OCI-LY1 (cell line): ENCODE results near the gene ADK.
A peak's percentile ranks its signal among the peaks of the same experiment; 100 is the strongest.

Source experiments
- H2AFZ ChIP-seq: fragments of 200-600 bp; sonication (generic), shearing (Covaris generic); 2 replicates; pipeline ENCODE4 v1.6.0; 2014; ENCODE audit warnings: antibody characterized with exemption, mild to moderate bottlenecking, low read length
- H3F3A ChIP-seq: fragments of 200-600 bp; sonication (generic), shearing (Covaris generic); 2 replicates; pipeline ENCODE4 v1.6.0; 2014; ENCODE audit warnings: mild to moderate bottlenecking, antibody characterized with exemption, low read length, moderate library complexity; ENCODE audit not compliant: insufficient read depth
- H3K27ac ChIP-seq: fragments of 200-600 bp; sonication (generic); 2 replicates; pipeline ENCODE4 v1.5.1; 2014; ENCODE audit warnings: low read length, mixed run types, mild to moderate bottlenecking, low read depth; ENCODE audit not compliant: poor library complexity, severe bottlenecking
- H3K27me3 ChIP-seq: fragments of 200-600 bp; sonication (generic); 2 replicates; pipeline ENCODE4 v1.6.0; 2014; ENCODE audit warnings: antibody characterized with exemption, mild to moderate bottlenecking, low read length, moderate library complexity; ENCODE audit not compliant: insufficient read depth
- H3K36me3 ChIP-seq: fragments of 200-600 bp; sonication (generic); 2 replicates; pipeline ENCODE4 v1.6.1; 2014; ENCODE audit warnings: mild to moderate bottlenecking, antibody characterized with exemption, low read length, moderate library complexity, mixed read lengths; ENCODE audit not compliant: insufficient read depth
- H3K4me1 ChIP-seq: fragments of 200-600 bp; sonication (generic); 2 replicates; pipeline ENCODE4 v1.5.1; 2014; ENCODE audit warnings: mild to moderate bottlenecking, low read length, moderate library complexity; ENCODE audit not compliant: insufficient read depth, severe bottlenecking
- H3K4me2 ChIP-seq: fragments of 200-600 bp; sonication (generic), shearing (Covaris generic); 2 replicates; pipeline ENCODE4 v1.6.1; 2014; ENCODE audit warnings: low read length
- H3K4me3 ChIP-seq: fragments of 200-600 bp; sonication (generic); 2 replicates; pipeline ENCODE4 v1.5.1; 2014; ENCODE audit warnings: low read length, low read depth, mild to moderate bottlenecking, mixed read lengths; ENCODE audit not compliant: poor library complexity, severe bottlenecking
- H3K79me2 ChIP-seq: fragments of 200-600 bp; shearing (Covaris generic); 2 replicates; pipeline ENCODE4 v1.6.1; 2016; ENCODE audit warnings: mixed run types, low read length, mixed read lengths; ENCODE audit not compliant: insufficient read depth
- H3K9ac ChIP-seq: fragments of 200-600 bp; sonication (generic), shearing (Covaris generic); 2 replicates; pipeline ENCODE4 v1.6.1; 2014; ENCODE audit warnings: mild to moderate bottlenecking, low read length, mixed read lengths
- H3K9me2 ChIP-seq: fragments of 200-600 bp; sonication (generic), shearing (Covaris generic); 2 replicates; pipeline ENCODE4 v1.6.1; 2014; ENCODE audit warnings: low read depth, mild to moderate bottlenecking, low read length, mixed read lengths
- H3K9me3 ChIP-seq: fragments of 200-600 bp; shearing (Covaris generic); 2 replicates; pipeline ENCODE4 v1.6.1; 2014; ENCODE audit warnings: low read length, mixed read lengths
- H4K20me1 ChIP-seq: fragments of 200-600 bp; sonication (generic), shearing (Covaris generic); 2 replicates; pipeline ENCODE4 v1.6.0; 2016; ENCODE audit warnings: mild to moderate bottlenecking, low read length; ENCODE audit not compliant: insufficient read depth
- CTCF ChIP-seq: fragments of 200-600 bp; sonication (generic), shearing (Covaris generic); IDR thresholded peaks from 2 replicates; pipeline ENCODE4 v1.5.1; 2017; ENCODE audit warnings: mild to moderate bottlenecking, antibody characterized with exemption, low read length, moderate library complexity, mixed read lengths
- EZH2 ChIP-seq: fragments of 200-600 bp; sonication (generic), shearing (Covaris generic); IDR thresholded peaks from 2 replicates; pipeline ENCODE4 v1.8.0; 2017; ENCODE audit warnings: borderline replicate concordance, mixed run types, mild to moderate bottlenecking, antibody characterized with exemption, low read length, moderate library complexity, mixed read lengths

Gene ADK

GRCh38 chr10:74238516-74238915 lies 87.5 kb downstream of the ADK start:
- H3K27ac ChIP-seq: no peak overlapping the region
- H3K79me2 ChIP-seq: no peaks in the 10 kb centered on the region

GRCh38 chr10:74243067-74243466 lies 92.0 kb downstream of the ADK start:
- H3K4me1 ChIP-seq: no peaks in the 10 kb centered on the region
- no peaks in the 10 kb centered on the region for H3K9me3 ChIP-seq
- H3K4me2 ChIP-seq: no peak overlapping the region
- no peak overlapping the region for H3K4me3 ChIP-seq
- H3K27me3 ChIP-seq: no peaks in the 10 kb centered on the region
- no peaks in the 10 kb centered on the region for H4K20me1 ChIP-seq
- no peaks in the 10 kb centered on the region for H3K9me2 ChIP-seq
- H3K9ac ChIP-seq: no peak overlapping the region
- TF ChIP-seq CTCF: no peak
- no peak for TF ChIP-seq EZH2
- H2AFZ ChIP-seq: no peak overlapping the region
- no peak overlapping the region for H3K27ac ChIP-seq
- peaks cover 19% of the 10 kb centered on the region; the same call in 1 of the 2 replicates for H3K36me3 ChIP-seq
- no peaks in the 10 kb centered on the region for H3F3A ChIP-seq
- no peaks in the 10 kb centered on the region for H3K79me2 ChIP-seq

More at GRCh38 chr10:74238516-74238915, 87.5 kb downstream of the ADK start:
- Histone ChIP-seq H3F3A (no peaks in the 10 kb centered on the region), H3K4me2 (no peak overlapping the region), H4K20me1 (no peaks in the 10 kb centered on the region), H3K36me3 (peaks cover 10% of the 10 kb centered on the region; the same call in 1 of the 2 replicates), H2AFZ (no peak overlapping the region), H3K4me1 (no peaks in the 10 kb centered on the region), H3K4me3 (no peak overlapping the region), H3K9me3 (no peaks in the 10 kb centered on the region), H3K9ac (no peak overlapping the region), H3K27me3 (no peaks in the 10 kb centered on the region), H3K9me2 (no peaks in the 10 kb centered on the region)
- TF ChIP-seq CTCF (no peak), EZH2 (no peak)

- H3K36me3 ChIP-seq: peaks cover 19% of the 10 kb centered on the region; the same call in 1 of the 2 replicates
- H3F3A ChIP-seq: no peaks in the 10 kb centered on the region
- H3K9ac ChIP-seq: no peak overlapping the region
- H3K27ac ChIP-seq: no peak overlapping the region
- no peaks in the 10 kb centered on the region for H4K20me1 ChIP-seq
- H3K4me3 ChIP-seq: no peak overlapping the region
- no peak overlapping the region for H2AFZ ChIP-seq
- H3K4me2 ChIP-seq: no peak overlapping the region
- H3K9me3 ChIP-seq: no peaks in the 10 kb centered on the region
- no peaks in the 10 kb centered on the region for H3K4me1 ChIP-seq
- no peaks in the 10 kb centered on the region for H3K79me2 ChIP-seq
- TF ChIP-seq EZH2: no peak
- peak; percentile 63 for TF ChIP-seq CTCF
- no peaks in the 10 kb centered on the region for H3K9me2 ChIP-seq
- no peaks in the 10 kb centered on the region for H3K27me3 ChIP-seq
Measured at GRCh38 chr10:74244097-74244685, 93.2 kb downstream of the ADK start.
